HG03064 (cell line): ENCODE data around the gene PER2.

ENCODE experiments used
- ATAC-seq: cut with Tn5 transposase; IDR thresholded peaks from one replicate; pipeline ENCODE4 v1.9.1; 2021; ENCODE audit warnings: low read depth; ENCODE audit not compliant: unreplicated experiment

Gene PER2

DNA sequence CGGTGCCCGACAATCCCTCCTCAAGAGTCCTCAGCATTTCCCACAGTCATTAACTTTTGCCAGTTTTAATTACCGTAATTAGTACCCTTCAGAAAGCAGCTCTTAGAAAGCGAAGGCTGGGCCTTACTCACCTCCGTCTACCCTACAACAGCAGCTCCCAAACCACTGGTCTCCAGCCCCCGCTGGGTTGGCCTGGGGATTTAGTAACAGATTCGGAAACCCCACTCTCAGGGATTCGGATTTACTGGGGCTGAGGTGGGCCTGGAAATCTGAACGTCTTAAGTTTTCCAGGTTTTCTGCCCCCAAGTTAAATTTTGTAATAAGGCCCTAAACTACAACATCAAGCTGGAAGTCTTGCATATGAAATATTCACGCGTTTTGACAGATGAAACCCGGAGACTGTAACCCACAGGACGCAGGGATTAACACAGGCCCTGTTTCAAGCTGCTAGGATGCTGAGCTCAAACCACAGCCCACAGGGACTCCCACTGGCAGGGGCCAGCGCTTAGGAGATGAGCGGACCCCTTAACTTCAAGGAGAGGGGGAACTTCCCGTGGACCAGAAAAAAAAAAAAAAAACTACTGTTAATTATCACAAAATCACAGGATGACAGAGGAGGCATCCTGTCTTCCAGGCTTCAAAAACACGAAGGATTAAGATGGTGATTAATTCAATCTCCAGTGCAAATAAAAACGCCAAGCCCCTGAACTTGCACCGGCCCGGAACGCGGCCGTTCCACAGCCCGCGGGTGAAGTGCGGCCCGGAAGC is 85.9 kb downstream of the PER2 start:
- ATAC-seq = no peak
